ENCODE measurements around the gene C1QTNF7. TPM values are rescaled to one million over a fixed set of nuclear protein-coding genes. Genes with fewer than 3 reads are reported as not detected.

Gene C1QTNF7
- total and polyA plus RNA-seq, 7 donors: 0.46 to 36.8 (median 11.0) TPM

GRCh38 chr4:15451866-15452765 is 24.3 kb downstream of the C1QTNF7 start:
- intact Hi-C loops (cut with DNase I): loop anchor here (10.0 kb wide), 2 partner anchors 447 to 1797 kb away; partner anchors contain the start of gene CPEB2
- H3K36me3 ChIP-seq: no peaks in the 10 kb centered on the region

GRCh38 chr4:15455290-15455689 is 27.5 kb downstream of the C1QTNF7 start:
- peak; percentile 89 for DNase-seq
- no peak overlapping the region for H3K4me3 ChIP-seq
- WGBS, 2 donors: 83 to 84% methylated on average over 3 of the region's 3 CpGs
- no peaks in the 10 kb centered on the region for H3K36me3 ChIP-seq
- peaks cover 0 to 43% (median 29%) of the 10 kb centered on the region in 4 donors for H3K4me1 ChIP-seq
- TF ChIP-seq EP300 (IDR thresholded peaks at IDR 0.05) (no peak), POLR2AphosphoS5 (IDR thresholded peaks at IDR 0.05) (peak; percentile 18 to 39 (median 34)), POLR2A (IDR thresholded peaks at IDR 0.05) (no peak)
- no peaks in the 10 kb centered on the region for H3K9me3 ChIP-seq
- intact Hi-C loops (cut with DNase I): loop anchor here (10.0 kb wide), 2 partner anchors 450 to 1800 kb away; partner anchors contain the start of gene CPEB2
- H3K27me3 ChIP-seq: no peaks in the 10 kb centered on the region
- peak overlapping the region in 2 of 4 donors; percentile 36 to 70 for H3K27ac ChIP-seq

More at GRCh38 chr4:15451866-15452765, 24.3 kb downstream of the C1QTNF7 start:
- Histone ChIP-seq H3K9me3 (no peaks in the 10 kb centered on the region), H3K4me3 (no peak overlapping the region), H3K27me3 (no peaks in the 10 kb centered on the region), H3K4me1 (peaks cover 0 to 28% (median 24%) of the 10 kb centered on the region in 4 donors), H3K27ac (peak overlapping the region; percentile 45 to 71 (median 65))
- DNase-seq: peak; percentile 66
- 68 to 72% methylated on average over 4 of the region's 4 CpGs for WGBS, 2 donors
- TF ChIP-seq EP300 (IDR thresholded peaks at IDR 0.05) (no peak), POLR2A (IDR thresholded peaks at IDR 0.05) (no peak), POLR2AphosphoS5 (IDR thresholded peaks at IDR 0.05) (peak in 2 of 4 donors; percentile 11 to 12), CTCF (IDR thresholded peaks at IDR 0.05) (no peak)

- H3K4me1 ChIP-seq: peaks cover 0 to 21% (median 9%) of the 10 kb centered on the region in 4 donors
Measured at GRCh38 chr4:15457406-15458201, 29.8 kb downstream of the C1QTNF7 start.

GRCh38 chr4:15458616-15459015 is 30.8 kb downstream of the C1QTNF7 start:
- WGBS, 2 donors: 74 to 79% methylated on average over 2 of the region's 2 CpGs
- Histone ChIP-seq H3K27ac (peak overlapping the region in 1 of 4 donors; percentile 61), H3K36me3 (no peaks in the 10 kb centered on the region), H3K27me3 (no peaks in the 10 kb centered on the region), H3K4me1 (peaks cover 0 to 18% (median 8%) of the 10 kb centered on the region in 4 donors), H3K4me3 (no peak overlapping the region), H3K9me3 (no peaks in the 10 kb centered on the region)
- intact Hi-C loops (cut with DNase I): loop anchor here (10.0 kb wide), 2 partner anchors 454 to 1804 kb away; partner anchors contain the start of gene CPEB2
- no peak for DNase-seq
- TF ChIP-seq CTCF (IDR thresholded peaks at IDR 0.05) (no peak), POLR2AphosphoS5 (IDR thresholded peaks at IDR 0.05) (no peak), EP300 (IDR thresholded peaks at IDR 0.05) (no peak), POLR2A (IDR thresholded peaks at IDR 0.05) (no peak)

More at GRCh38 chr4:15457406-15458201, 29.8 kb downstream of the C1QTNF7 start:
- intact Hi-C loops (cut with DNase I): loop anchor here (1.0 to 10.0 kb wide), 4 partner anchors 219 to 1803 kb away; partner anchors contain the start of gene CPEB2
- DNase-seq: no peak
- H3K9me3 ChIP-seq: no peaks in the 10 kb centered on the region
- peak overlapping the region; percentile 29 to 61 (median 42) for H3K27ac ChIP-seq
- TF ChIP-seq POLR2AphosphoS5 (IDR thresholded peaks at IDR 0.05) (no peak), CTCF (IDR thresholded peaks at IDR 0.05) (peak; percentile 52 to 76 (median 64)), EP300 (IDR thresholded peaks at IDR 0.05) (no peak), POLR2A (IDR thresholded peaks at IDR 0.05) (no peak)
- WGBS, 2 donors: 26 to 34% methylated on average over 7 of the region's 7 CpGs
- H3K27me3 ChIP-seq: no peaks in the 10 kb centered on the region
- no peak overlapping the region for H3K4me3 ChIP-seq
- H3K36me3 ChIP-seq: no peaks in the 10 kb centered on the region

All from sigmoid colon (tissue), 7 donors.